B cell (primary cell): Measurements from ENCODE around the gene HSPA1A.

ENCODE experiments used
- EZH2 ChIP-seq: IDR thresholded peaks from 2 replicates; pipeline ENCODE4 v1.6.1; 2012; ENCODE audit warnings: borderline replicate concordance, low read depth, mild to moderate bottlenecking, moderate library complexity, low read length; ENCODE audit not compliant: insufficient read depth, poor library complexity, severe bottlenecking
- TF ChIP-seq, protein P1 (sequence below): fragments of 200-600 bp; IDR thresholded peaks from one replicate; pipeline ENCODE4 v1.8.0; 2022; ENCODE audit warnings: antibody characterized with exemption, mild to moderate bottlenecking

DNA sequence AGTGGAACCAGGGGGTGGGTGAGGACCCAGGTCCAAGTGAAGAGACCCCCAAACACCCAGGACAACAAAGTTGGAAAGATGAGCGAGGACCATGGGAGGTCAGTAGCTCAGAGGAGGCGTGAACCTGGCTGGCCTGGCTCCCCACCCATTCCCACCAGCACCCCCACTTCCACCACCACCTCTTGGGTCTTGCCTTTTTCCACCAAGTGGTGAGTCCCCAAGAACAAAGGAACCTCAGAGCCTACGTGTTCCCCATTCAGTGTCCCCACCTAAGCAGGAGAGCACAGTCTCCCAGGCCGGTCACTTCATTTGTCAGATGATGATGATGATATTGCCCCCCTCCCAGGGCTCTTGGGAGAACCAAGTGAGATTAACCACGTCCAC, 37.7 kb upstream of the HSPA1A start:
- TF ChIP-seq, protein P1, sequence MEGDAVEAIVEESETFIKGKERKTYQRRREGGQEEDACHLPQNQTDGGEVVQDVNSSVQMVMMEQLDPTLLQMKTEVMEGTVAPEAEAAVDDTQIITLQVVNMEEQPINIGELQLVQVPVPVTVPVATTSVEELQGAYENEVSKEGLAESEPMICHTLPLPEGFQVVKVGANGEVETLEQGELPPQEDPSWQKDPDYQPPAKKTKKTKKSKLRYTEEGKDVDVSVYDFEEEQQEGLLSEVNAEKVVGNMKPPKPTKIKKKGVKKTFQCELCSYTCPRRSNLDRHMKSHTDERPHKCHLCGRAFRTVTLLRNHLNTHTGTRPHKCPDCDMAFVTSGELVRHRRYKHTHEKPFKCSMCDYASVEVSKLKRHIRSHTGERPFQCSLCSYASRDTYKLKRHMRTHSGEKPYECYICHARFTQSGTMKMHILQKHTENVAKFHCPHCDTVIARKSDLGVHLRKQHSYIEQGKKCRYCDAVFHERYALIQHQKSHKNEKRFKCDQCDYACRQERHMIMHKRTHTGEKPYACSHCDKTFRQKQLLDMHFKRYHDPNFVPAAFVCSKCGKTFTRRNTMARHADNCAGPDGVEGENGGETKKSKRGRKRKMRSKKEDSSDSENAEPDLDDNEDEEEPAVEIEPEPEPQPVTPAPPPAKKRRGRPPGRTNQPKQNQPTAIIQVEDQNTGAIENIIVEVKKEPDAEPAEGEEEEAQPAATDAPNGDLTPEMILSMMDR = no peak
- no peak for TF ChIP-seq EZH2
